Measurements from ENCODE around the gene SLFN13.
A peak's percentile ranks its signal among the peaks of the same experiment; 100 is the strongest.

GRCh38 chr17:35448214-35448898 is at the start of gene SLFN13:
- TF ChIP-seq CTCF (IDR thresholded peaks at IDR 0.05): no peak
- TF ChIP-seq CREB1 (CRISPR knock-in tag; IDR thresholded peaks at IDR 0.05): peak; percentile 66; the same call in 1 of the 2 replicates
- TF ChIP-seq FOXJ3 (CRISPR knock-in tag; IDR thresholded peaks at IDR 0.05; ENCODE audit: borderline replicate concordance): no peak
- TF ChIP-seq SP1 (CRISPR knock-in tag; conservative IDR thresholded peaks at IDR 0.05): no peak; the same call in 1 of the 2 replicates
- no peak; the same call in 1 of the 2 replicates for TF ChIP-seq TP53 (CRISPR knock-in tag; IDR thresholded peaks at IDR 0.05)
- no peak for TF ChIP-seq HMGA2 (CRISPR knock-in tag; IDR thresholded peaks at IDR 0.05)
- TF ChIP-seq FOXK1 (CRISPR knock-in tag; IDR thresholded peaks at IDR 0.05): no peak; the same call in 1 of the 2 replicates
- peak; percentile 73; the same call in 1 of the 2 replicates for TF ChIP-seq TCF7 (CRISPR knock-in tag; IDR thresholded peaks at IDR 0.05; ENCODE audit: low read depth)
- TF ChIP-seq ZNF512 (CRISPR knock-in tag; IDR thresholded peaks at IDR 0.05; ENCODE audit: borderline replicate concordance): no peak
- peak; percentile 63 for TF ChIP-seq NFYB (CRISPR knock-in tag; conservative IDR thresholded peaks at IDR 0.05; ENCODE audit: low read depth)
- TF ChIP-seq ZNF121 (CRISPR knock-in tag; IDR thresholded peaks at IDR 0.05): no peak
